ENCODE data around the gene HEXD.

DNA sequence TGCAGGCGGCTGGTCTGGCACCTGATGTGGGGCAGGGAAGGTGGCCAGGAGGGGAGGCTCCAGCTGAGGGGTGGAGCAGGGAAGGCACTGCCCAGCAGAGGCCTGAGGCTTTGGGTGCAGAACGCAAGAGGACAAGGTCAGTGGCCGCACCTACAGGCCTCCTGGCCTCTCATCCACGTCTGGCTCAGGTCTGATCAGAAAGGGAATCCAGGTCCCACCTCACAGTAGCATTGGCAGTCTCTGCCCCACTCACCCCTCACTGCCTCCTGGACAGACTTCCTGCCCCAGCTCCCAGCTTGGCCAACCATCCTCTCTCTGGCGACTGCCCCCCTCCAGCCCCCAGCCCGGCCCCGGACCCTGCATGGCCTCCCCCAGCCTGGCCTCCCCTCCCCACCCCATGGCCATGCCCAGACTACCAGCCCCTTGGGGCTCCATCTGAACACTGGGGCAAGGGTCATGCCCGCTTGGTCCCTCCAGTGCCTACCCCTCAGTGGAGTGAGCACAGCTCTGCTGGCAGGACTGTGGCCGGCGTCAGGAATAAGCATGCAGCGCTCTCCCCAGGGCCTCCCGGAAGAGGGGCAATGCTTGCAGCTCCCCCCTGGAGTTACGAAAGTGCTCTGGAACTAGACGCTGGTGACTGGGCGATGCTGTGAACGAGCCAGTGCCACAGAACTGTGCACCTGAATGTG, 42.0 kb upstream of the HEXD start:
- no peak for TF ChIP-seq POLR2A (IDR thresholded peaks at IDR 0.05; ENCODE audit: low read depth, low read length)
- TF ChIP-seq, protein P1, sequence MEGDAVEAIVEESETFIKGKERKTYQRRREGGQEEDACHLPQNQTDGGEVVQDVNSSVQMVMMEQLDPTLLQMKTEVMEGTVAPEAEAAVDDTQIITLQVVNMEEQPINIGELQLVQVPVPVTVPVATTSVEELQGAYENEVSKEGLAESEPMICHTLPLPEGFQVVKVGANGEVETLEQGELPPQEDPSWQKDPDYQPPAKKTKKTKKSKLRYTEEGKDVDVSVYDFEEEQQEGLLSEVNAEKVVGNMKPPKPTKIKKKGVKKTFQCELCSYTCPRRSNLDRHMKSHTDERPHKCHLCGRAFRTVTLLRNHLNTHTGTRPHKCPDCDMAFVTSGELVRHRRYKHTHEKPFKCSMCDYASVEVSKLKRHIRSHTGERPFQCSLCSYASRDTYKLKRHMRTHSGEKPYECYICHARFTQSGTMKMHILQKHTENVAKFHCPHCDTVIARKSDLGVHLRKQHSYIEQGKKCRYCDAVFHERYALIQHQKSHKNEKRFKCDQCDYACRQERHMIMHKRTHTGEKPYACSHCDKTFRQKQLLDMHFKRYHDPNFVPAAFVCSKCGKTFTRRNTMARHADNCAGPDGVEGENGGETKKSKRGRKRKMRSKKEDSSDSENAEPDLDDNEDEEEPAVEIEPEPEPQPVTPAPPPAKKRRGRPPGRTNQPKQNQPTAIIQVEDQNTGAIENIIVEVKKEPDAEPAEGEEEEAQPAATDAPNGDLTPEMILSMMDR (IDR thresholded peaks at IDR 0.05; ENCODE audit: extremely low read depth in 1 of 2, insufficient read depth in 1 of 2, low read depth in 1 of 2, low read length in 2 of 2): no peak
- no peak for TF ChIP-seq MYC (IDR thresholded peaks at IDR 0.05; ENCODE audit: low read depth, low read length)
- TF ChIP-seq JUN (IDR thresholded peaks at IDR 0.05; ENCODE audit: borderline replicate concordance, insufficient read depth, insufficient read length, low read depth): no peak

All from endothelial cell of umbilical vein (primary cell).